Prostate gland (tissue), 2 donors: ENCODE measurements around the gene UGDH. TPM values are rescaled to one million over a fixed set of nuclear protein-coding genes. Genes with fewer than 3 reads are reported as not detected.
"Not testable (repeated sequence)": the region's sequence is repeated elsewhere in the genome, so short reads cannot be mapped to it uniquely, and the experiment has no call there.

ENCODE experiments used
- DNase-seq: peaks from one replicate; pipeline ENCODE4 v3.0.0-alpha.2; 2019; ENCODE audit warnings: low spot score
- H3K27ac ChIP-seq, 2 donors: fragments of 200-600 bp; sonication (generic); 2 replicates each; pipeline ENCODE4 v1.5.1; 2017 to 2019
- H3K27me3 ChIP-seq: fragments of 200-600 bp; sonication (generic); replicated peaks from 2 replicates; pipeline ENCODE4 v1.5.1; 2019; ENCODE audit not compliant: insufficient read depth
- H3K36me3 ChIP-seq, 2 donors: fragments of 200-600 bp; sonication (generic); 1 replicate in 1 of 2; 2 replicates in 1 of 2; pipeline versions ENCODE4 v1.5.1 to v1.8.1; 2017 to 2019
- H3K4me1 ChIP-seq: fragments of 200-600 bp; sonication (generic); replicated peaks from 2 replicates; pipeline ENCODE4 v1.5.1; 2019
- H3K4me3 ChIP-seq, 2 donors: fragments of 200-600 bp; sonication (generic); 2 replicates each; pipeline ENCODE4 v1.5.1; 2017 to 2019
- H3K9me3 ChIP-seq: fragments of 200-600 bp; sonication (generic); 2 replicates; pipeline ENCODE4 v1.5.1; 2017
- CTCF ChIP-seq, 4 experiments: fragments of 200-600 bp in 2 of 4; fragments of 450-650 bp in 2 of 4; sonication (generic) in 2 of 4; IDR thresholded peaks; 1 replicate in 3 of 4; 2 replicates in 1 of 4; pipeline ENCODE4 v1.5.1; 2016 to 2019; ENCODE audit warnings: antibody characterized with exemption in 4 of 4, mild to moderate bottlenecking in 2 of 4, moderate library complexity in 2 of 4
- POLR2A ChIP-seq: fragments of 450-650 bp; IDR thresholded peaks from one replicate; pipeline ENCODE4 v1.6.1; 2016; ENCODE audit warnings: antibody characterized with exemption, mild to moderate bottlenecking
- POLR2AphosphoS5 ChIP-seq: sonication (generic); formaldehyde crosslinking; IDR thresholded peaks from one replicate; pipeline ENCODE4 v1.6.1; 2017; ENCODE audit warnings: antibody characterized with exemption
- WGBS: methylation state at CpG from one replicate; pipeline ENCODE4 v1.1.5; 2018; 5-methylcytosine and 5-hydroxymethylcytosine counted together
- intact Hi-C: fragments of 100-400 bp; cut with DNase I; formaldehyde crosslinking; loops from one replicate; pipeline ENCODE4 v1.14.2; 2022
- total RNA-seq, 2 donors: library from RNA; depleted of rRNA; stranded (reverse); fragments of >200 nt; gene quantifications; one replicate each; pipeline ENCODE4 v1.1.0, GENCODE V29; 2016

Gene UGDH
- total RNA-seq, 2 donors from 2014 or later = 59.0 to 147 TPM

DNA sequence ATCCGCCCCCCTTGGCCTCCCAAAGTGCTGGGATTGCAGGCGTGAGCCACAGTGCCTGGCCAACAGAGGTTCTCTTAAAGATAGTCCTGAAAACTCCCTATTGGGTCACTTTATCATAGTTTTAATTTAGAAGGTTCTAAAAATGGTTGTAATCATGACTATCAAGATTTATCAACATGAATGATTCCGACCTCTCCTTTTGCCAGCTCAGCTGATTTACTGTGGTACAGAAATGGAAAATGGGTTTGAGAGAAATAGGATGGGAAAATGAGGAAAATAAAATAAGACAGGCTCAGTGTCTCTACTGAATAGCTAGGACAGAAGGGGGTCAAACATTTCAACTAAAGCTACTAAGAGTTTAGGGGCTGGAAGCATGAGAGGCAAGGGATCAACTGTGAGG, 28.2 kb upstream of the UGDH start:
- TF ChIP-seq POLR2AphosphoS5 (no peak), CTCF (IDR thresholded peaks at IDR 0.05) (no peak), POLR2A (no peak)
- Histone ChIP-seq H3K4me1 (peaks cover 5% of the 10 kb centered on the region), H3K4me3 (no peak overlapping the region), H3K27ac (no peak overlapping the region), H3K36me3 (no peaks in the 10 kb centered on the region), H3K9me3 (no peaks in the 10 kb centered on the region), H3K27me3 (no peaks in the 10 kb centered on the region)
- WGBS = 100% methylated on average over 3 of the region's 3 CpGs
- intact Hi-C loops = no loop called here
- no peak for DNase-seq

GRCh38 chr4:39548425-39549067, 21.3 kb upstream of the UGDH start:
- intact Hi-C loops = no loop called here
- peaks cover 5% of the 10 kb centered on the region for H3K4me1 ChIP-seq
- no peaks in the 10 kb centered on the region for H3K27me3 ChIP-seq
- H3K9me3 ChIP-seq = no peaks in the 10 kb centered on the region
- H3K4me3 ChIP-seq = no peak overlapping the region
- H3K27ac ChIP-seq = peak overlapping the region; percentile 50 to 73
- no peak for DNase-seq
- H3K36me3 ChIP-seq = no peaks in the 10 kb centered on the region
- TF ChIP-seq CTCF (IDR thresholded peaks at IDR 0.05) (no peak), POLR2A (no peak), POLR2AphosphoS5 (peak; percentile 51)
- 76% methylated on average over 3 of the region's 3 CpGs for WGBS

GRCh38 chr4:39544580-39545315, 17.5 kb upstream of the UGDH start:
- Histone ChIP-seq H3K27me3 (no peaks in the 10 kb centered on the region), H3K27ac (peak overlapping the region; percentile 57 to 69), H3K36me3 (no peaks in the 10 kb centered on the region), H3K4me1 (peaks cover 8% of the 10 kb centered on the region), H3K9me3 (no peaks in the 10 kb centered on the region), H3K4me3 (no peak overlapping the region)
- intact Hi-C loops = no loop called here
- WGBS = 11% methylated on average over 1 of the region's 1 CpG
- TF ChIP-seq POLR2A (no peak), POLR2AphosphoS5 (no peak), CTCF (IDR thresholded peaks at IDR 0.05) (no peak)
- DNase-seq = no peak

DNA sequence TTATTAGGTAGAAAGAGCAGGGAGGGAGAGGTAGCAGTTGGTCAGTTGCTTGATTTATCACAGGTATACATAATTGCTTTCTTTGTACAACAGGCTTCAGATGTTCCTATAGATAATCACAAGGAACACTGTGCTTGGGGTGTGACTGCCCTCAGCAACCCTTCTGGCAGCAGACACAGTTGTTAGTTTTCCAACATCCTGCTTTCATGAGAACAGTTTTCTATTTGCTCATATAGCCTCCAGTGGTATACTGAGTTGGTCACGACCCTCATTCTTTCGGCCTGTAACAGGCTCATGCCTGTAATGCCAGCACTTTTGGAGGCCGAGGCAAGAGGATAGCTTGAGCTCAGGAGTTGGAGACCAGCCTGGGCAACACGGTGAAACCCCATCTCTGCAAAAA, 16.8 kb upstream of the UGDH start:
- DNase-seq = peak; percentile 72
- H3K27ac ChIP-seq = peak overlapping the region; percentile 57 to 69
- H3K4me1 ChIP-seq, H3K9me3 ChIP-seq, H3K36me3 ChIP-seq, intact Hi-C loops, H3K27me3 ChIP-seq, H3K4me3 ChIP-seq: not testable (repeated sequence)
- peak; percentile 72 for TF ChIP-seq POLR2AphosphoS5
- 46% methylated on average over 4 of the region's 4 CpGs for WGBS

- Histone ChIP-seq H3K27me3 (no peaks in the 10 kb centered on the region), H3K27ac (peak overlapping the region; percentile 57 to 69), H3K9me3 (no peaks in the 10 kb centered on the region), H3K36me3 (no peaks in the 10 kb centered on the region), H3K4me1 (peaks cover 3% of the 10 kb centered on the region), H3K4me3 (peak overlapping the region in 1 of 2 donors; percentile 2)
- no peak for DNase-seq
- 39% methylated on average over 5 of the region's 5 CpGs for WGBS
- intact Hi-C loops = no loop called here
- TF ChIP-seq CTCF (IDR thresholded peaks at IDR 0.05) (no peak), POLR2A (no peak), POLR2AphosphoS5 (no peak)
Measured at GRCh38 chr4:39543034-39543433, 15.8 kb upstream of the UGDH start.
